Neural cell (in vitro differentiated cells): ENCODE measurements around the gene TBPL1. TPM values are rescaled to one million over a fixed set of nuclear protein-coding genes. Genes with fewer than 3 reads are reported as not detected.

Experiments
- H2AFZ ChIP-seq: fragments of 200-600, 300-800 bp; sonication (generic), shearing (Covaris generic); 2 replicates; pipeline ENCODE4 v1.6.0; 2014; ENCODE audit warnings: low read depth, mild to moderate bottlenecking, antibody characterized with exemption, low read length, moderate library complexity
- H3F3A ChIP-seq: fragments of 200-600 bp; shearing (Covaris generic); 2 replicates; pipeline ENCODE4 v1.6.1; 2016; ENCODE audit warnings: mild to moderate bottlenecking, moderate library complexity, mixed read lengths, antibody characterized with exemption, low read length; ENCODE audit not compliant: insufficient read depth, poor library complexity, severe bottlenecking
- H3K27ac ChIP-seq: fragments of 200-600, 300-800 bp; sonication (generic), shearing (Covaris generic); 2 replicates; pipeline ENCODE4 v1.5.1; 2014; ENCODE audit warnings: mild to moderate bottlenecking, low read length, moderate library complexity
- H3K27me3 ChIP-seq: fragments of 300-800, 200-600 bp; sonication (generic), shearing (Covaris generic); 2 replicates; pipeline ENCODE4 v1.6.0; 2014; ENCODE audit warnings: mild to moderate bottlenecking, low read depth, low read length, moderate library complexity; ENCODE audit not compliant: insufficient read depth
- H3K36me3 ChIP-seq: fragments of 300-800, 200-600 bp; sonication (generic), shearing (Covaris generic); 2 replicates; pipeline ENCODE4 v1.5.1; 2014; ENCODE audit warnings: mild to moderate bottlenecking, antibody characterized with exemption, low read length, moderate library complexity; ENCODE audit not compliant: insufficient read depth
- H3K4me2 ChIP-seq: fragments of 300-800, 200-600 bp; sonication (generic), shearing (Covaris generic); 2 replicates; pipeline ENCODE4 v1.6.0; 2014; ENCODE audit warnings: mild to moderate bottlenecking, low read length
- H3K4me3 ChIP-seq: fragments of 300-800, 200-600 bp; sonication (generic), shearing (Covaris generic); 2 replicates; pipeline ENCODE4 v1.5.1; 2014; ENCODE audit warnings: mild to moderate bottlenecking, low read length, moderate library complexity
- H3K79me2 ChIP-seq: fragments of 200-600 bp; shearing (Covaris generic); replicated peaks from 2 replicates; pipeline ENCODE4 v1.6.0; 2014; ENCODE audit warnings: mild to moderate bottlenecking, low read length, moderate library complexity; ENCODE audit not compliant: insufficient read depth
- H3K9ac ChIP-seq: fragments of 300-800, 200-600 bp; sonication (generic), shearing (Covaris generic); 2 replicates; pipeline ENCODE4 v1.6.1; 2016; ENCODE audit warnings: mild to moderate bottlenecking, low read length, mixed read lengths
- H3K9me2 ChIP-seq: fragments of 200-600 bp; shearing (Covaris generic); 2 replicates; pipeline ENCODE4 v1.6.1; 2016; ENCODE audit warnings: mild to moderate bottlenecking, low read length, mixed read lengths; ENCODE audit not compliant: insufficient read depth
- H3K9me3 ChIP-seq: fragments of 200-600, 300-800 bp; sonication (generic), shearing (Covaris generic); 2 replicates; pipeline ENCODE4 v1.6.1; 2016; ENCODE audit warnings: mild to moderate bottlenecking, mixed run types, low read length, moderate library complexity, mixed read lengths
- H4K20me1 ChIP-seq: fragments of 200-600 bp; shearing (Covaris generic); 2 replicates; pipeline ENCODE4 v1.6.1; 2016; ENCODE audit warnings: mild to moderate bottlenecking, mixed run types; ENCODE audit not compliant: insufficient read depth
- EP300 ChIP-seq: fragments of 450-650 bp; conservative IDR thresholded peaks from 2 replicates; pipeline ENCODE4 v1.6.1; 2014; ENCODE audit warnings: antibody characterized with exemption, mild to moderate bottlenecking, moderate library complexity; ENCODE audit not compliant: poor library complexity, severe bottlenecking
- EZH2 ChIP-seq: fragments of 200-600, 300-800 bp; shearing (Covaris generic), sonication (generic); IDR thresholded peaks from 2 replicates; pipeline ENCODE4 v1.6.1; 2014; ENCODE audit warnings: antibody characterized with exemption, low read length, borderline replicate concordance, mild to moderate bottlenecking; ENCODE audit not compliant: insufficient read depth, poor library complexity, severe bottlenecking
- MXI1 ChIP-seq: fragments of 450-650 bp; conservative IDR thresholded peaks from 2 replicates; pipeline ENCODE4 v1.6.1; 2014; ENCODE audit warnings: antibody characterized with exemption, mild to moderate bottlenecking; ENCODE audit not compliant: poor library complexity, severe bottlenecking
- POLR2AphosphoS5 ChIP-seq: IDR thresholded peaks from 2 replicates; pipeline ENCODE4 v1.6.1; 2012
- RAD21 ChIP-seq: fragments of 450-650 bp; conservative IDR thresholded peaks from 2 replicates; pipeline ENCODE4 v1.6.1; 2014; ENCODE audit warnings: antibody characterized with exemption, mild to moderate bottlenecking, moderate library complexity
- SMC3 ChIP-seq: fragments of 450-650 bp; conservative IDR thresholded peaks from 2 replicates; pipeline ENCODE4 v1.6.1; 2014; ENCODE audit warnings: antibody characterized with exemption, mild to moderate bottlenecking, moderate library complexity; ENCODE audit not compliant: poor library complexity
- TAF1 ChIP-seq: IDR thresholded peaks from 2 replicates; pipeline ENCODE4 v1.6.1; 2012; ENCODE audit warnings: low read depth
- polyA plus RNA-seq: library from polyadenylated mRNA; depleted of rRNA; stranded (reverse); fragments of >200 nt; gene quantifications from 2 replicates; pipeline ENCODE4 v1.2.3, GENCODE V29; 2014
- TF ChIP-seq, protein P1 (sequence below): IDR thresholded peaks from 2 replicates; pipeline ENCODE4 v1.6.1; 2012; ENCODE audit warnings: borderline replicate concordance
- TF ChIP-seq, protein P2 (sequence below): fragments of 450-650 bp; IDR thresholded peaks from 2 replicates; pipeline ENCODE4 v1.5.1; 2014; ENCODE audit warnings: antibody characterized with exemption, mild to moderate bottlenecking, moderate library complexity; ENCODE audit not compliant: poor library complexity, severe bottlenecking

TBPL1 gene
- polyA plus RNA-seq, 1 donor from 2014 or later: 110 TPM

DNA sequence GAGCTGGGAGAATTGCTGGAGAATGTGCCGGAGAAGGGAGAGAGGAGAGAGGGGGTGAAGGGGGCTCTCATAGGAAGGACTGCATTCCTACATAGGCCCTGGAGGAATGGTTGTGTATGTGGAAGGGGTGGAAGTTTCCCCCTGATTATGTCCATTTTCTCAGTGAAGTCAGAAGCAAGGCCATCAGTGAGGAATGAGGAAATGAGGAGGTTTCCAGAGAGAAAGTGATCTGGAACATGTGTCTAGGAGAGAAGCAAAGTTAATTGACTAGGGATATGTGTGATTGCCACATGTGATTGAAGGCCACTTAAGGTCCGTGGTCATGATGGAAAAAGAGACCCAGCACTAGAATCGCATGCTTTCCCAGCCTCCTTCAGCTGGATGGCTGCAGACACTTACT, 42.3 kb downstream of the TBPL1 start (continued):
- TF ChIP-seq, protein P1, sequence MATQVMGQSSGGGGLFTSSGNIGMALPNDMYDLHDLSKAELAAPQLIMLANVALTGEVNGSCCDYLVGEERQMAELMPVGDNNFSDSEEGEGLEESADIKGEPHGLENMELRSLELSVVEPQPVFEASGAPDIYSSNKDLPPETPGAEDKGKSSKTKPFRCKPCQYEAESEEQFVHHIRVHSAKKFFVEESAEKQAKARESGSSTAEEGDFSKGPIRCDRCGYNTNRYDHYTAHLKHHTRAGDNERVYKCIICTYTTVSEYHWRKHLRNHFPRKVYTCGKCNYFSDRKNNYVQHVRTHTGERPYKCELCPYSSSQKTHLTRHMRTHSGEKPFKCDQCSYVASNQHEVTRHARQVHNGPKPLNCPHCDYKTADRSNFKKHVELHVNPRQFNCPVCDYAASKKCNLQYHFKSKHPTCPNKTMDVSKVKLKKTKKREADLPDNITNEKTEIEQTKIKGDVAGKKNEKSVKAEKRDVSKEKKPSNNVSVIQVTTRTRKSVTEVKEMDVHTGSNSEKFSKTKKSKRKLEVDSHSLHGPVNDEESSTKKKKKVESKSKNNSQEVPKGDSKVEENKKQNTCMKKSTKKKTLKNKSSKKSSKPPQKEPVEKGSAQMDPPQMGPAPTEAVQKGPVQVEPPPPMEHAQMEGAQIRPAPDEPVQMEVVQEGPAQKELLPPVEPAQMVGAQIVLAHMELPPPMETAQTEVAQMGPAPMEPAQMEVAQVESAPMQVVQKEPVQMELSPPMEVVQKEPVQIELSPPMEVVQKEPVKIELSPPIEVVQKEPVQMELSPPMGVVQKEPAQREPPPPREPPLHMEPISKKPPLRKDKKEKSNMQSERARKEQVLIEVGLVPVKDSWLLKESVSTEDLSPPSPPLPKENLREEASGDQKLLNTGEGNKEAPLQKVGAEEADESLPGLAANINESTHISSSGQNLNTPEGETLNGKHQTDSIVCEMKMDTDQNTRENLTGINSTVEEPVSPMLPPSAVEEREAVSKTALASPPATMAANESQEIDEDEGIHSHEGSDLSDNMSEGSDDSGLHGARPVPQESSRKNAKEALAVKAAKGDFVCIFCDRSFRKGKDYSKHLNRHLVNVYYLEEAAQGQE: no peak
- no peak for TF ChIP-seq TAF1

DNA sequence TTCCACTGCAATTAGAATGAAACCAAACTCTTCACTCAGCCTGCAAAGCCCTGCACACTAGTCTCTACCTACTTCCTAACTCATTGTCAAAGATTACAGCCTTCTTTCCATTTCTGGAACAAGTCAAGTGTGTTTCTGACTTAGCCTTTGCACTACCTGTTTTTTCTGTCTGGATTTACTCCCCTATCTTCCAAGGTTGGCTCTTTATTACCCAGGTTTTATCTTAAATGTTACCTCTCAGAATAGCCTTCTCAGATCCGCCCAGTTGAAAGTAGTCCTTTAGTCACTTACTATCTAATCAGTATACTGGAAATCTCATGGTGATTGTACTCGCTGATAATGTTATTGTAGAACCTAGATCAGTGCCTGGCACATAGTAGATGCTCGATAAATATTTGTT, 42.7 kb downstream of the TBPL1 start:
- no peaks in the 10 kb centered on the region for H3F3A ChIP-seq
- no peaks in the 10 kb centered on the region for H3K79me2 ChIP-seq
- no peak overlapping the region for H3K4me2 ChIP-seq
- no peak overlapping the region for H3K4me3 ChIP-seq
- no peaks in the 10 kb centered on the region for H4K20me1 ChIP-seq
- H3K27me3 ChIP-seq: no peaks in the 10 kb centered on the region
- TF ChIP-seq TAF1 (no peak), MXI1 (no peak), EZH2 (no peak), SMC3 (no peak), EP300 (no peak), RAD21 (no peak), POLR2AphosphoS5 (no peak)
- TF ChIP-seq, protein P1: no peak
- TF ChIP-seq, protein P2, sequence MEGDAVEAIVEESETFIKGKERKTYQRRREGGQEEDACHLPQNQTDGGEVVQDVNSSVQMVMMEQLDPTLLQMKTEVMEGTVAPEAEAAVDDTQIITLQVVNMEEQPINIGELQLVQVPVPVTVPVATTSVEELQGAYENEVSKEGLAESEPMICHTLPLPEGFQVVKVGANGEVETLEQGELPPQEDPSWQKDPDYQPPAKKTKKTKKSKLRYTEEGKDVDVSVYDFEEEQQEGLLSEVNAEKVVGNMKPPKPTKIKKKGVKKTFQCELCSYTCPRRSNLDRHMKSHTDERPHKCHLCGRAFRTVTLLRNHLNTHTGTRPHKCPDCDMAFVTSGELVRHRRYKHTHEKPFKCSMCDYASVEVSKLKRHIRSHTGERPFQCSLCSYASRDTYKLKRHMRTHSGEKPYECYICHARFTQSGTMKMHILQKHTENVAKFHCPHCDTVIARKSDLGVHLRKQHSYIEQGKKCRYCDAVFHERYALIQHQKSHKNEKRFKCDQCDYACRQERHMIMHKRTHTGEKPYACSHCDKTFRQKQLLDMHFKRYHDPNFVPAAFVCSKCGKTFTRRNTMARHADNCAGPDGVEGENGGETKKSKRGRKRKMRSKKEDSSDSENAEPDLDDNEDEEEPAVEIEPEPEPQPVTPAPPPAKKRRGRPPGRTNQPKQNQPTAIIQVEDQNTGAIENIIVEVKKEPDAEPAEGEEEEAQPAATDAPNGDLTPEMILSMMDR: no peak
- H3K9me2 ChIP-seq: no peaks in the 10 kb centered on the region
- no peak overlapping the region for H2AFZ ChIP-seq
- H3K27ac ChIP-seq: no peak overlapping the region
- H3K36me3 ChIP-seq: peaks cover 4% of the 10 kb centered on the region
- no peak overlapping the region for H3K9ac ChIP-seq
- H3K9me3 ChIP-seq: no peaks in the 10 kb centered on the region
